WTC11 (cell line): ENCODE measurements around the gene CRADD.

ENCODE experiments used
- MXD4 ChIP-seq: fragments of 250-450 bp; sonication (Bioruptor Pico); IDR thresholded peaks from 2 replicates; pipeline ENCODE4 v1.8.0; 2021; ENCODE audit warnings: mild to moderate bottlenecking, moderate library complexity, borderline replicate concordance
- TEAD1 ChIP-seq: sonication (generic); formaldehyde crosslinking; IDR thresholded peaks from 2 replicates; pipeline ENCODE4 v1.8.0; 2022; ENCODE audit warnings: mild to moderate bottlenecking, missing genetic modification reagents
- TF ChIP-seq, protein P1 (sequence below): fragments of 200-600 bp; IDR thresholded peaks from 2 replicates; pipeline ENCODE4 v1.8.0; 2022; ENCODE audit warnings: antibody characterized with exemption

GRCh38 chr12:93798279-93799151 is 121.3 kb downstream of the CRADD start:
- no peak for TF ChIP-seq TEAD1 (CRISPR knock-in tag)
- no peak for TF ChIP-seq MXD4 (CRISPR knock-in tag)
- TF ChIP-seq, protein P1, sequence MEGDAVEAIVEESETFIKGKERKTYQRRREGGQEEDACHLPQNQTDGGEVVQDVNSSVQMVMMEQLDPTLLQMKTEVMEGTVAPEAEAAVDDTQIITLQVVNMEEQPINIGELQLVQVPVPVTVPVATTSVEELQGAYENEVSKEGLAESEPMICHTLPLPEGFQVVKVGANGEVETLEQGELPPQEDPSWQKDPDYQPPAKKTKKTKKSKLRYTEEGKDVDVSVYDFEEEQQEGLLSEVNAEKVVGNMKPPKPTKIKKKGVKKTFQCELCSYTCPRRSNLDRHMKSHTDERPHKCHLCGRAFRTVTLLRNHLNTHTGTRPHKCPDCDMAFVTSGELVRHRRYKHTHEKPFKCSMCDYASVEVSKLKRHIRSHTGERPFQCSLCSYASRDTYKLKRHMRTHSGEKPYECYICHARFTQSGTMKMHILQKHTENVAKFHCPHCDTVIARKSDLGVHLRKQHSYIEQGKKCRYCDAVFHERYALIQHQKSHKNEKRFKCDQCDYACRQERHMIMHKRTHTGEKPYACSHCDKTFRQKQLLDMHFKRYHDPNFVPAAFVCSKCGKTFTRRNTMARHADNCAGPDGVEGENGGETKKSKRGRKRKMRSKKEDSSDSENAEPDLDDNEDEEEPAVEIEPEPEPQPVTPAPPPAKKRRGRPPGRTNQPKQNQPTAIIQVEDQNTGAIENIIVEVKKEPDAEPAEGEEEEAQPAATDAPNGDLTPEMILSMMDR: no peak
